ENCODE measurements around the gene ATP5F1A. TPM values are rescaled to one million over a fixed set of nuclear protein-coding genes. Genes with fewer than 3 reads are reported as not detected.

ATP5F1A gene
- total RNA-seq, 2 experiments from 2014 or later, result 467 TPM

DNA sequence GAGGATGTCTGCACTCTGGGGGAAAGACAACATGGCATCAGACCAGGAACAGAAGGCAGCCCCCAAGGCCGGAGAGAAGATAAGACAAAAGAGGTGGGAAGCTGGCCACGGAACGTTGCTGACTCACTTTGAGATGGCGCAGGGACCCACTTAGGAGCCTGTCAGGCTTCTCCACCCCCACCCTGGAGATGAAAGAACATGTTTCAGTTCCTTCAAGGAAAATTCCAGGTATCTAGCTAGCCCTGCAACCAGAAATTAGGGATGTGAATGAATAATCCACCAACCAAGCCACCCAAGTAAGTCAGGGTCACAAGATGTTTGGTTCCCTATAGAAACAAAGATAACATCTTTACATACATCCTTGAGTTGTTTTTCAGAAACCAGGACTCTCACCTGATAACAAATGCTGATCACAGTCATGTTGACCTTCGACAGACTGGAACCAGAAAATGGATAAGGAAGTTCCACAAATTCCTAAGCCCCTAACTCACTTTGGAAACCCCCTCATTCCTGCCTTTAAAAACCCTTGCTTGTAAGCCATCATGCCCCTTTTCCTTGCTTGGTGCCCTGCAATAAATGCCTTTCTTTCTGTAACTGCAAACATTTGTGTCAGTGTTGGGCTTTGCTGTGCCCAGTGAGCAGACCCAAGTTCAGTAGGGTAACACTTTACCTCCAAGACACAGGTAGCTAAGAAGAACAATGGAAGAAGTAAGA is 57.9 kb downstream of the ATP5F1A start:
- Mint-ChIP-seq H3K4me1 (ENCODE audit: low read depth) (peaks cover 35% of the 10 kb centered on the region), H3K27ac (no peak overlapping the region), H3K27me3 (ENCODE audit: low read depth) (no peaks in the 10 kb centered on the region), H3K4me3 (no peak overlapping the region), H3K9me3 (no peaks in the 10 kb centered on the region), H3K36me3 (ENCODE audit: low read depth) (peaks cover 11% of the 10 kb centered on the region)
- no peak for DNase-seq
- intact Hi-C loops (cut with micrococcal nuclease), result no loop called here
- CTCF ChIA-PET, result interaction anchor here (0.7 to 1.5 kb wide), 3 partner anchors 29 to 33 kb away, joined by 3 to 7 read pairs (median 3); no protein-coding TSS in a partner anchor

DNA sequence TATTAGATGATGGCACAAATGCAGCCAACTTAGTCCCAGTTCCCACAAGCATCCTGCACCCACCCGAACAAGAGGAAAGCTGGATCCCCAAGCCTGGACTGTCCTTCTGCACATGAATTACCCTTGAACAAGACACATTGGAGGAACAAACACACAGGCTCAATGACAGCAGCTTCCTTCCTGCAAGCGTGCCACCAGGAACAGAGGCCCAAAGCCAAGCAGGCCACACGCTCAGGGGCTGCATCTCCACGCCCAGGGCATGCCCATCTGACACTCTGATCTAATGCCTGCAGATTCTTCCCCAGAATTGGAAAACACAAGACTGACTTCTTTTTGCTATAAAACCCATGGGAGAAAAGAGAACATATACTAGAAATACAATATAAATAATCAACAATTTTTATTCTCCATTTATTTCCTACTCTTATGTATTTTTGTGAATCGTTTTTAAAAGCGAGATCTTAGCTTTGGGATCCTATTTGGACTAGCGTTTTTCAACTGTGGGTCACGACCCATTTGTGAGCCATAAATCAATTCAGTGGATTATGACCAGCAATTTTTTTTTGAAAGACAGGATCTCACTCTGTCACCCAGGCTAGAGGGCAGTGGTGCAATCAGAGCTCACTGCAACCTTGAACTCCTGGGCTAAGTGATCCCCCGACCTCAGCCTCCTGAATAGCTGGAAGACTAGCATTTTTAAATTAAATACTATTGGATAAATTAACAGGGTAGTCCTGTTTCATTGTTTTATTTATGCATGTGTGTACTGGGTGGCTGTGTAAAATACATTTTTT is 60.4 kb downstream of the ATP5F1A start:
- H3K4me1 Mint-ChIP-seq (ENCODE audit: low read depth), result peaks cover 27% of the 10 kb centered on the region
- no peaks in the 10 kb centered on the region for H3K27me3 Mint-ChIP-seq (ENCODE audit: low read depth)
- peaks cover 10% of the 10 kb centered on the region for H3K36me3 Mint-ChIP-seq (ENCODE audit: low read depth)
- intact Hi-C loops (cut with micrococcal nuclease), result no loop called here
- no peaks in the 10 kb centered on the region for H3K9me3 Mint-ChIP-seq
- no peak overlapping the region for H3K27ac Mint-ChIP-seq
- CTCF ChIA-PET, result no interaction called here
- DNase-seq, result no peak
- no peak overlapping the region for H3K4me3 Mint-ChIP-seq

DNA sequence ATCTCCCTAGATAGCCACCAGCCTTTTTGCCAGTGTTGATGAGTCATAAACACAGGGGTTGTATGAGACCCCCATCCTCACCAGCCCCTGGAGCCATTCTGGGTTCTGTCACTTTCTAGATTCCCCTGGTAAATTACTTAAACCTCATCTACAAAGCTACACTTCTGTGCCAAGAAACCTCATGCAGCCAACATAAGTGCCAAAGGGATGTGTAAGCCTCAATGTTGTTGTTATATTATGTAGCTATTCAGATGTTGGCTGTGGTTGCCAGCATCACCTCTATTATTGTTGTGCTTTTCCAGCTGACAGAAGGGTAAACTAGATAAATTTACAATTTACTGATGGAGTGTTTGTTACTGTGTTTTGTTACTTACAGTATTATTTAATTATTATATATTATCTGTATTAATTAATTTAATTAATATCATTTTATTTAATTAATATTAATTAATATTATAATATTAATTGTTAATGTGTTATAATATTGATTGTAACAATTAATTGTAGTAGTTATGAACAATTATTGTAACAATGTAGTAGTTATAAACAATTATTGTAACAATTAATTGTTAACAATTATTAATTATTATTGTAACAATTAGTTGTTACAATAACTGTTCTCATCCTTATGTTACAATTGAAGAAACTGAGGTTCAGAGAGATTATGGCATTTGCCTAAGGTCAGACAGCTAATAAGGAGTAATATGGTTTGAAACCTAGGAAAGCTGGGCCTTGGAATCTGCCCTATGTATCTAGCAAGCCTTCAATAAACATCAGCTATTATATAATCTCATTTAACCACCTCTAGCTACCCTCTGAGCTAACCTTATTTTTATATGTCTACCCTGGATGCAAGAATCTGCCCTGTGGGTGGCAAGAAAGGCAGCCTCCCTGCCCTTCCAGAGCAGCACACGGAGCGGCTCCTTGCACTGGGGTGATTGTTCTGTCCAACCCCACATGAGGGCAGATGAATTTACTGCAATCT is 62.1 kb downstream of the ATP5F1A start:
- Mint-ChIP-seq H3K27ac (peak overlapping the region; percentile 42), H3K27me3 (ENCODE audit: low read depth) (no peaks in the 10 kb centered on the region), H3K9me3 (no peaks in the 10 kb centered on the region), H3K4me1 (ENCODE audit: low read depth) (peaks cover 13% of the 10 kb centered on the region), H3K36me3 (ENCODE audit: low read depth) (peaks cover 10% of the 10 kb centered on the region), H3K4me3 (no peak overlapping the region)
- CTCF ChIA-PET, result interaction anchor here (0.8 to 1.0 kb wide), 2 partner anchors 16 to 62 kb away, joined by 3 read pairs; no protein-coding TSS in a partner anchor
- intact Hi-C loops (cut with micrococcal nuclease), result no loop called here
- no peak for DNase-seq

DNA sequence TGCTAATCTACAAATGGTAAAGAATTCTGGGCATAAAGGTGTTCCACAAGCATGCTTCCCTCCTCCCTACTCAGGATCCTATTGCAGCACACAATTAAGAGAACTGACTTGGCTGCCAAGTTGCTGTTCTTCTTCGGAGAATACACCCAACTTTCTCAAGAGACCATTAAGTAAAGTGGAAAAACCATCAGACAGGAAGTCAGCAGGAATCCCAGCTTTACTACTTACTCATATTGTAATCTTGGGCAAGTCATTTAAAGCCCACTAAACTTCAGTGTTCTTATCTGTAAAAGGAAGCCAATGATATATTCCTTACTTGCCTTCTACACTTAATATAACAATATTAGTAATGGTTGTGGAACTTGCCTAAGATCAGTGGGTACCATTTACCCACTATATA is 63.9 kb downstream of the ATP5F1A start:
- CTCF ChIA-PET, result interaction anchor here (0.7 to 1.0 kb wide), 3 partner anchors 22 to 833 kb away, joined by 3 read pairs; no protein-coding TSS in a partner anchor
- Mint-ChIP-seq H3K4me3 (no peak overlapping the region), H3K27ac (no peak overlapping the region), H3K27me3 (ENCODE audit: low read depth) (no peaks in the 10 kb centered on the region), H3K4me1 (ENCODE audit: low read depth) (peaks cover 1% of the 10 kb centered on the region), H3K9me3 (no peaks in the 10 kb centered on the region), H3K36me3 (ENCODE audit: low read depth) (peaks cover 5% of the 10 kb centered on the region)
- intact Hi-C loops (cut with micrococcal nuclease), result no loop called here
- no peak for DNase-seq

DNA sequence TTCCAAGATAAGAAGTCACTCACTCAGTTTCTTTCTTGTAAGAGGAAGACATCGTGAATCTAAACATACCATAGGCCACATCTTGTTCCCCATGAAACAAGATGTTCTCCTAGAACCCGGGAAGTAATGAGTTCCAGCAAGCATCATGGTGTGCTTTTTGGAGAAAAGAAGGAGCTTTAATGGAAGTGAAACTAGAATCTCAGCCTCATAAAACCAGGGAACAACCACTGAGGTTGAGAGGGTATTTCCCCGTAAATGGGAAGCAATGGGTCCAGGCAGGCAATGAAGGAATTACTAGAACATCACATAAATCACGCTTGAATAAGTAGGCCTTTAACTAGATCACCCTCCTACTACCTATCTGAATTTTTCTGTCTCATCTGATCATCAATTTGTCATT is 66.4 kb downstream of the ATP5F1A start:
- Mint-ChIP-seq H3K4me3 (no peak overlapping the region), H3K9me3 (no peaks in the 10 kb centered on the region), H3K27ac (no peak overlapping the region), H3K4me1 (ENCODE audit: low read depth) (peaks cover 14% of the 10 kb centered on the region), H3K36me3 (ENCODE audit: low read depth) (peaks cover 8% of the 10 kb centered on the region), H3K27me3 (ENCODE audit: low read depth) (peaks cover 6% of the 10 kb centered on the region)
- CTCF ChIA-PET, result interaction anchor here (0.6 to 1.0 kb wide), 2 partner anchors 14 to 27 kb away, joined by 3 to 4 read pairs; no protein-coding TSS in a partner anchor
- intact Hi-C loops (cut with micrococcal nuclease), result no loop called here
- no peak for DNase-seq

Other genes with a start within 250 kb of the ATP5F1A start
- 10 to 100 TPM; 18.3 to 21.2 TPM for gene EPG5, start 131.0 kb downstream of the ATP5F1A start, total RNA-seq
- 10 to 100 TPM; 14.3 TPM for gene PSTPIP2, start 26.0 kb downstream of the ATP5F1A start, total RNA-seq
- 10 to 100 TPM; 59.4 to 60.9 TPM for gene HAUS1, start 6.1 kb upstream of the ATP5F1A start, total RNA-seq

All from activated naive CD4-positive, alpha-beta T cell treated with anti-CD3 and anti-CD28 coated beads for 36 hours (primary cell).